ENCODE data around the gene MAPK9.

DNA sequence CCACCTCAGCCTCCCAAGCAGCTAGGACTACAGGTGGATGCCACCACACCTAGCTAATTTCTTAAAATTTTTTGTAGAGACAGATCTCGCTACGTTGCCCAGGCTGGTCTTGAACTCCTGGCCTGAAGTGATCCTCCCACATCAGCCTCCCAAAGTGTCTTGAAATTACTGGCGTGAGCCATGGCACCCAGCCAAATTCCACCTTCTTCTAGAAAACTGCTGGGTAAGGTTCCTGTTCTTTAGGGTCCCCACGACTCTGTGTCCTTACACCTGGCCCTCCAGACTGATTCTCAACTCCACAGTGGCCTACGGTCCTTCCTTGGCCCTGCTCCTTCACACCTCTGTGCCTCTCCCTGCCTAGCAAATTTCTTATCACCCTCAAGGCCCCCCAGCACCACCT, 1.9 kb downstream of the MAPK9 start:
- TF ChIP-seq, protein P1, sequence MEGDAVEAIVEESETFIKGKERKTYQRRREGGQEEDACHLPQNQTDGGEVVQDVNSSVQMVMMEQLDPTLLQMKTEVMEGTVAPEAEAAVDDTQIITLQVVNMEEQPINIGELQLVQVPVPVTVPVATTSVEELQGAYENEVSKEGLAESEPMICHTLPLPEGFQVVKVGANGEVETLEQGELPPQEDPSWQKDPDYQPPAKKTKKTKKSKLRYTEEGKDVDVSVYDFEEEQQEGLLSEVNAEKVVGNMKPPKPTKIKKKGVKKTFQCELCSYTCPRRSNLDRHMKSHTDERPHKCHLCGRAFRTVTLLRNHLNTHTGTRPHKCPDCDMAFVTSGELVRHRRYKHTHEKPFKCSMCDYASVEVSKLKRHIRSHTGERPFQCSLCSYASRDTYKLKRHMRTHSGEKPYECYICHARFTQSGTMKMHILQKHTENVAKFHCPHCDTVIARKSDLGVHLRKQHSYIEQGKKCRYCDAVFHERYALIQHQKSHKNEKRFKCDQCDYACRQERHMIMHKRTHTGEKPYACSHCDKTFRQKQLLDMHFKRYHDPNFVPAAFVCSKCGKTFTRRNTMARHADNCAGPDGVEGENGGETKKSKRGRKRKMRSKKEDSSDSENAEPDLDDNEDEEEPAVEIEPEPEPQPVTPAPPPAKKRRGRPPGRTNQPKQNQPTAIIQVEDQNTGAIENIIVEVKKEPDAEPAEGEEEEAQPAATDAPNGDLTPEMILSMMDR (IDR thresholded peaks at IDR 0.05): no peak
- TF ChIP-seq POLR2A (IDR thresholded peaks at IDR 0.05): no peak
